Neuronal stem cell (in vitro differentiated cells): ENCODE measurements around the gene CRPPA.

Source experiments
- DNase-seq: peaks from one replicate; pipeline ENCODE4 v3.0.0-alpha.2; 2013; ENCODE audit warnings: low spot score
- H2AFZ ChIP-seq: one replicate; pipeline ENCODE4 v1.6.1; 2013; ENCODE audit warnings: mild to moderate bottlenecking, low read length, inconsistent platforms
- H2AK5ac ChIP-seq: 2 replicates; pipeline ENCODE4 v1.6.1; 2013; ENCODE audit warnings: low read depth, mild to moderate bottlenecking, inconsistent platforms, low read length, moderate library complexity, mixed read lengths
- H2BK120ac ChIP-seq: 2 replicates; pipeline ENCODE4 v1.6.1; 2013; ENCODE audit warnings: low read depth, mild to moderate bottlenecking, inconsistent platforms, low read length, moderate library complexity, mixed read lengths
- H2BK12ac ChIP-seq: one replicate; pipeline ENCODE4 v1.6.1; 2013; ENCODE audit warnings: low read length, inconsistent platforms
- H2BK15ac ChIP-seq: 2 replicates; pipeline ENCODE4 v1.6.1; 2013; ENCODE audit warnings: mild to moderate bottlenecking, low read length, inconsistent platforms, mixed read lengths
- H2BK5ac ChIP-seq: one replicate; pipeline ENCODE4 v1.6.1; 2013; ENCODE audit warnings: inconsistent platforms, mild to moderate bottlenecking, low read length, moderate library complexity
- H3K14ac ChIP-seq: one replicate; pipeline ENCODE4 v1.6.1; 2013; ENCODE audit warnings: low read length, inconsistent platforms
- H3K18ac ChIP-seq: 2 replicates; pipeline ENCODE4 v1.6.1; 2013; ENCODE audit warnings: low read length, inconsistent platforms
- H3K23ac ChIP-seq: 2 replicates; pipeline ENCODE4 v1.6.1; 2013; ENCODE audit warnings: low read depth, mild to moderate bottlenecking, mixed read lengths, low read length, inconsistent platforms; ENCODE audit not compliant: poor library complexity
- H3K27ac ChIP-seq: replicated peaks from 3 replicates; pipeline ENCODE4 v1.5.1; 2013; ENCODE audit warnings: low read length, inconsistent platforms
- H3K27me3 ChIP-seq, 3 experiments: 2 replicates each; pipeline ENCODE4 v1.6.1; 2013; ENCODE audit warnings: low read length in 3 of 3, mild to moderate bottlenecking in 2 of 3, inconsistent platforms in 1 of 3, low read depth in 1 of 3, mixed read lengths in 1 of 3, moderate library complexity in 1 of 3; ENCODE audit not compliant: control insufficient read depth in 3 of 3, insufficient read depth in 3 of 3
- H3K36me3 ChIP-seq, 2 donors: replicated peaks in 1 of 2; 2 replicates each; pipeline ENCODE4 v1.6.1; 2013; ENCODE audit warnings: low read length in 2 of 2; ENCODE audit not compliant: control insufficient read depth in 2 of 2, insufficient read depth in 2 of 2
- H3K4ac ChIP-seq: 2 replicates; pipeline ENCODE4 v1.6.1; 2013; ENCODE audit warnings: inconsistent platforms, mild to moderate bottlenecking, low read length, moderate library complexity
- H3K4me1 ChIP-seq, 2 donors: 1 replicate in 1 of 2; 2 replicates in 1 of 2; pipeline ENCODE4 v1.6.1; 2013; ENCODE audit warnings: low read length in 2 of 2, low read depth in 1 of 2; ENCODE audit not compliant: control insufficient read depth in 2 of 2, insufficient read depth in 1 of 2
- H3K4me2 ChIP-seq: one replicate; pipeline ENCODE4 v1.6.1; 2013; ENCODE audit warnings: mild to moderate bottlenecking, low read length, inconsistent platforms; ENCODE audit not compliant: insufficient read depth, poor library complexity, severe bottlenecking
- H3K4me3 ChIP-seq, 2 donors: 2 replicates each; pipeline ENCODE4 v1.5.1; 2013; ENCODE audit warnings: low read length in 2 of 2, mild to moderate bottlenecking in 2 of 2, inconsistent platforms in 1 of 2, moderate library complexity in 1 of 2
- H3K79me1 ChIP-seq: one replicate; pipeline ENCODE4 v1.6.1; 2013; ENCODE audit warnings: low read depth, mild to moderate bottlenecking, inconsistent platforms, low read length, moderate library complexity
- H3K9ac ChIP-seq: one replicate; pipeline ENCODE4 v1.6.1; 2013; ENCODE audit warnings: mild to moderate bottlenecking, low read depth, low read length, inconsistent platforms; ENCODE audit not compliant: poor library complexity
- H3K9me3 ChIP-seq, 2 donors: replicated peaks in 1 of 2; 2 replicates each; pipeline versions ENCODE3 to v1.6.1; 2013; ENCODE audit warnings: low read length in 2 of 2, mild to moderate bottlenecking in 2 of 2, inconsistent platforms in 1 of 2, low read depth in 1 of 2, mixed read lengths in 1 of 2, moderate library complexity in 1 of 2; ENCODE audit not compliant: control insufficient read depth in 2 of 2, insufficient read depth in 1 of 2
- H4K8ac ChIP-seq: one replicate; pipeline ENCODE4 v1.6.1; 2013; ENCODE audit warnings: low read depth, mild to moderate bottlenecking, inconsistent platforms, low read length, moderate library complexity
- H4K91ac ChIP-seq: one replicate; pipeline ENCODE4 v1.6.1; 2013; ENCODE audit warnings: low read length, low read depth, mild to moderate bottlenecking, inconsistent platforms; ENCODE audit not compliant: poor library complexity
- WGBS, 2 donors: extraction: QIAGEN DNeasy Blood & Tissue Kit; methylation state at CpG; one replicate each; pipeline ENCODE4 v1.1.7; 2013; ENCODE audit warnings: missing lambda C conversion rate in 2 of 2, mixed read lengths in 1 of 2; ENCODE audit not compliant: insufficient read length in 2 of 2, insufficient replicate concordance in 1 of 2; ENCODE audit errors: extremely low coverage in 2 of 2; 5-methylcytosine and 5-hydroxymethylcytosine counted together

The CRPPA gene

DNA sequence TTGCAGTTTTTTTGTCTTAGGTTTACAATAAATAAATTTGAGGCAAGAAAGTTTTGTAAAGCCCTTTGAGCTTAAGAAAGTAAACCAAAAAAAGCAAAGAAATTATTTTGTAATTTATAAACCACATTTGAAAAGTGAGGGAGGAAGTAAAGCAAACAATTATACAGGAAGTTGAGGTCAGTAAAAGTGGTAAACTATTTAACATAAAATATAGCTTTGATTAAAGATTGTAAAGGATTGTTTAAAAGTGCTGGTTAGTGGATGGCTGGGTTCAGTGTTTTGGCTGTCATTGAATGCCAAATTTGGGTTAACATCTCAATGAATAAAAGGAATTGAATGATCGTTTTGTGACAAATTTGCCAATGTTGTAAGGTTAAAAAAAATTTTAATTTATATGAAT lies 34.3 kb upstream of the CRPPA start:
- no peak overlapping the region for H2BK5ac ChIP-seq
- no peak overlapping the region for H3K27ac ChIP-seq
- no peak for DNase-seq
- H3K36me3 ChIP-seq, result no peaks in the 10 kb centered on the region
- H2AK5ac ChIP-seq, result no peak overlapping the region
- no peak overlapping the region for H4K91ac ChIP-seq
- H4K8ac ChIP-seq, result no peak overlapping the region
- no peaks in the 10 kb centered on the region for H3K27me3 ChIP-seq
- no peak overlapping the region for H3K9ac ChIP-seq
- no peak overlapping the region for H2AFZ ChIP-seq
- no peaks in the 10 kb centered on the region for H3K9me3 ChIP-seq
- no peak overlapping the region for H3K18ac ChIP-seq
- no peaks in the 10 kb centered on the region for H3K4me1 ChIP-seq
- WGBS, 2 donors, result no CpG with 5 or more reads among the region's 1 CpG
- H2BK120ac ChIP-seq, result no peak overlapping the region
- no peak overlapping the region for H3K4me3 ChIP-seq
- H3K14ac ChIP-seq, result no peak overlapping the region
- H2BK12ac ChIP-seq, result no peak overlapping the region
- no peak overlapping the region for H2BK15ac ChIP-seq
- no peak overlapping the region for H3K23ac ChIP-seq
- no peaks in the 10 kb centered on the region for H3K79me1 ChIP-seq
- H3K4me2 ChIP-seq, result no peak overlapping the region
- H3K4ac ChIP-seq, result no peak overlapping the region

GRCh38 chr7:16450366-16450765 lies 29.0 kb upstream of the CRPPA start:
- H3K4me1 ChIP-seq, result no peaks in the 10 kb centered on the region
- H4K8ac ChIP-seq, result no peak overlapping the region
- WGBS, 2 donors, result no CpG with 5 or more reads among the region's 6 CpGs
- no peak overlapping the region for H4K91ac ChIP-seq
- no peaks in the 10 kb centered on the region for H3K27me3 ChIP-seq
- no peak overlapping the region for H3K18ac ChIP-seq
- H2AK5ac ChIP-seq, result no peak overlapping the region
- no peak overlapping the region for H2BK15ac ChIP-seq
- H2BK120ac ChIP-seq, result no peak overlapping the region
- H3K9ac ChIP-seq, result no peak overlapping the region
- no peaks in the 10 kb centered on the region for H3K9me3 ChIP-seq
- no peak overlapping the region for H2AFZ ChIP-seq
- H2BK5ac ChIP-seq, result no peak overlapping the region
- H3K36me3 ChIP-seq, result no peaks in the 10 kb centered on the region
- H3K27ac ChIP-seq, result no peak overlapping the region
- H3K14ac ChIP-seq, result no peak overlapping the region
- H3K4me3 ChIP-seq, result no peak overlapping the region
- no peak overlapping the region for H3K4ac ChIP-seq
- H3K79me1 ChIP-seq, result no peaks in the 10 kb centered on the region
- no peak for DNase-seq
- no peak overlapping the region for H2BK12ac ChIP-seq
- no peak overlapping the region for H3K4me2 ChIP-seq
- no peak overlapping the region for H3K23ac ChIP-seq

DNA sequence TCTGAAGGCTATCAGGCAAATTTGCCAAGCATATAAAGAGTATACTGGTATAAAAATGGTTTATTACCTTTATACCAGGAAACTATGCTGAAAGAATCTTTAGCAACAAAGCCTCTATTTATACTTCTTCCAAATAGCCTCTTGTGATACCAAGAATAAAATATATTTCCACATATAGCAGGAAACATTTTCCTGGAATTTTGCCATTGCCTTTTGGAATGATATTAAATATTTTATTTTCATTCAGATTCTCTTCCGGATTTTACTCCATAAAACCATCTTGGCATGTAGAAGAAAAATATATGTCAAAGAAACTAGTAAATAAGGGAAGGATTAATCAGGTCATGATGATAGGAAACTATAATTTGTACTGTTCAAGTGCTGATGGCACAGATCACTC lies 26.5 kb upstream of the CRPPA start:
- no peak overlapping the region for H2BK120ac ChIP-seq
- no peaks in the 10 kb centered on the region for H3K9me3 ChIP-seq
- no peak overlapping the region for H4K8ac ChIP-seq
- H3K4me2 ChIP-seq, result no peak overlapping the region
- no peaks in the 10 kb centered on the region for H3K27me3 ChIP-seq
- H3K79me1 ChIP-seq, result no peaks in the 10 kb centered on the region
- H3K4ac ChIP-seq, result no peak overlapping the region
- H2AK5ac ChIP-seq, result no peak overlapping the region
- no peak overlapping the region for H3K27ac ChIP-seq
- H3K23ac ChIP-seq, result no peak overlapping the region
- WGBS, 2 donors, result no CpG with 5 or more reads among the region's 1 CpG
- no peaks in the 10 kb centered on the region for H3K36me3 ChIP-seq
- H2BK15ac ChIP-seq, result no peak overlapping the region
- H2BK12ac ChIP-seq, result no peak overlapping the region
- no peaks in the 10 kb centered on the region for H3K4me1 ChIP-seq
- DNase-seq, result no peak
- no peak overlapping the region for H3K9ac ChIP-seq
- H4K91ac ChIP-seq, result no peak overlapping the region
- no peak overlapping the region for H3K4me3 ChIP-seq
- H2AFZ ChIP-seq, result no peak overlapping the region
- no peak overlapping the region for H3K18ac ChIP-seq
- no peak overlapping the region for H2BK5ac ChIP-seq
- H3K14ac ChIP-seq, result no peak overlapping the region

DNA sequence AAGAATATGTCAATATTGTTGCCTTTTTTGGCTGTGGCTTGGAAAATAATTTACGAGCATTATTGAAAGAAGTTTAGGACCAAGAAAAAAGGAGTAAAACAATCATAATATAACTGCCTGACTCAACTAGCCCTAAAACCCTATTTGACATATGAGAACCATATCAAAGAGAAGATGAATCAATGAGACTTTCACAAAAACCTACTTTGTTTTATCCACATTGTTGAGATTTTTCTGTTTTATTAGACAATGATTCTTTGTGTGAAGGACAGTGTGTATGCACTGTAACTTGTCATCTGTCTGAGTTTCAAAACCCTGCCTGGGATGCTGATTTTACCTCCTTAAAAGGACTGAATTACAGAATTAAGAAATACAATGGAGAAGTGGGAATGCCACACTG lies 25.2 kb upstream of the CRPPA start:
- Histone ChIP-seq H3K9ac (no peak overlapping the region), H2BK12ac (no peak overlapping the region), H3K14ac (no peak overlapping the region), H3K27ac (no peak overlapping the region), H3K4ac (no peak overlapping the region), H3K36me3 (no peaks in the 10 kb centered on the region), H3K27me3 (no peaks in the 10 kb centered on the region), H3K4me3 (no peak overlapping the region), H2BK5ac (no peak overlapping the region), H3K79me1 (no peaks in the 10 kb centered on the region), H4K91ac (no peak overlapping the region), H2BK120ac (no peak overlapping the region), H2BK15ac (no peak overlapping the region), H3K9me3 (no peaks in the 10 kb centered on the region), H2AFZ (no peak overlapping the region), H4K8ac (no peak overlapping the region), H3K4me1 (no peaks in the 10 kb centered on the region), H3K23ac (no peak overlapping the region), H3K18ac (no peak overlapping the region), H3K4me2 (no peak overlapping the region), H2AK5ac (no peak overlapping the region)
- WGBS, 2 donors, result no CpG with 5 or more reads among the region's 1 CpG
- DNase-seq, result no peak
